GM19328 (cell line): Measurements from ENCODE around the gene SEMA5B.

Source experiments
- ATAC-seq: cut with Tn5 transposase; IDR thresholded peaks from one replicate; pipeline ENCODE4 v1.9.1; 2021; ENCODE audit warnings: mild to moderate bottlenecking, moderate library complexity; ENCODE audit not compliant: unreplicated experiment

SEMA5B gene

GRCh38 chr3:122998206-122998605 is 29.4 kb downstream of the SEMA5B start:
- no peak for ATAC-seq

GRCh38 chr3:122996038-122996580 is 31.5 kb downstream of the SEMA5B start:
- no peak for ATAC-seq

- no peak for ATAC-seq
Measured at GRCh38 chr3:122994954-122995353, 32.6 kb downstream of the SEMA5B start.

GRCh38 chr3:122993124-122993978 is 34.2 kb downstream of the SEMA5B start:
- ATAC-seq = no peak

GRCh38 chr3:122992676-122993075 is 34.9 kb downstream of the SEMA5B start:
- no peak for ATAC-seq

- no peak for ATAC-seq
Measured at GRCh38 chr3:122992133-122992532, 35.4 kb downstream of the SEMA5B start.

GRCh38 chr3:122991236-122991985 is 36.2 kb downstream of the SEMA5B start:
- no peak for ATAC-seq

- ATAC-seq = no peak
Measured at GRCh38 chr3:122989856-122990575, 37.5 kb downstream of the SEMA5B start.

- ATAC-seq = no peak
Measured at GRCh38 chr3:122988508-122988907, 39.1 kb downstream of the SEMA5B start.

GRCh38 chr3:122987736-122988319 is 39.7 kb downstream of the SEMA5B start:
- ATAC-seq = no peak

GRCh38 chr3:122987231-122987630 is 40.3 kb downstream of the SEMA5B start:
- ATAC-seq = no peak

GRCh38 chr3:122986693-122987179 is 40.8 kb downstream of the SEMA5B start:
- ATAC-seq = no peak

GRCh38 chr3:122985539-122985938 is 42.0 kb downstream of the SEMA5B start:
- no peak for ATAC-seq

- ATAC-seq = no peak
Measured at GRCh38 chr3:122984650-122985049, 42.9 kb downstream of the SEMA5B start.

GRCh38 chr3:122984007-122984406 is 43.6 kb downstream of the SEMA5B start:
- no peak for ATAC-seq

- ATAC-seq = no peak
Measured at GRCh38 chr3:122982216-122983185, 45.1 kb downstream of the SEMA5B start.

GRCh38 chr3:122979211-122979610 is 48.4 kb downstream of the SEMA5B start:
- ATAC-seq = no peak

- ATAC-seq = no peak
Measured at GRCh38 chr3:122978569-122978968, 49.0 kb downstream of the SEMA5B start.

GRCh38 chr3:122977746-122978466 is 49.7 kb downstream of the SEMA5B start:
- ATAC-seq = no peak
